Ovary (tissue), 3 donors: Measurements from ENCODE around the gene ZNF738.
"Not testable (repeated sequence)": the region's sequence is repeated elsewhere in the genome, so short reads cannot be mapped to it uniquely, and the experiment has no call there.

ENCODE experiments used
- CTCF ChIP-seq, 3 donors: fragments of 450-650 bp in 2 of 3; fragments of 200-600 bp in 1 of 3; IDR thresholded peaks; one replicate each; pipeline versions ENCODE4 v1.5.1 to v1.8.0; 2016 to 2022; ENCODE audit warnings: antibody characterized with exemption in 3 of 3, mild to moderate bottlenecking in 1 of 3
- POLR2A ChIP-seq: fragments of 450-650 bp; IDR thresholded peaks from one replicate; pipeline ENCODE4 v1.6.1; 2017; ENCODE audit warnings: antibody characterized with exemption, mild to moderate bottlenecking, moderate library complexity
- donor health status: DM: no; HTN: no; CAD: no.

DNA sequence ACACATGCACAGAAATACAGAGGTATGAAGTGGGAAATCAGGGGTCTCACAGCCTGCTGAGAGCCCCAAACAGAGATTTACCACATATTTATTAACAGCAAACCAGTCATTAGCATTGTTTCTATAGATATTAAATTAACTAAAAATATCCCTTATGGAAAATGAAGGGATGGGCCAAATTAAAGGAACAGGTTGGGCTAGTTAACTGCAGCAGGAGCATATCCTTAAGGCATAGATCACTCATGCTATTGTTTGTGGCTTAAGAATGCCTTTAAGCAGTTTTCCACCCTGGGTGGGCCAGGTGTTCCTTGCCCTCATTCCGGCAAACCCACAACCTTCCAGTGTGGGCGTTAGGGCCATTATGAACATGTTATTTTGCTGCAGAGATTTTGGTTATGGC, 14.0 kb upstream of the ZNF738 start:
- not testable (repeated sequence) for TF ChIP-seq POLR2A; CTCF (IDR thresholded peaks at IDR 0.05)
